ENCODE data around the gene CAST. TPM values are rescaled to one million over a fixed set of nuclear protein-coding genes. Genes with fewer than 3 reads are reported as not detected.

Gene CAST
- total and polyA plus RNA-seq, 4 experiments from 2014 or later = 24.0 to 207 (median 147) TPM

DNA sequence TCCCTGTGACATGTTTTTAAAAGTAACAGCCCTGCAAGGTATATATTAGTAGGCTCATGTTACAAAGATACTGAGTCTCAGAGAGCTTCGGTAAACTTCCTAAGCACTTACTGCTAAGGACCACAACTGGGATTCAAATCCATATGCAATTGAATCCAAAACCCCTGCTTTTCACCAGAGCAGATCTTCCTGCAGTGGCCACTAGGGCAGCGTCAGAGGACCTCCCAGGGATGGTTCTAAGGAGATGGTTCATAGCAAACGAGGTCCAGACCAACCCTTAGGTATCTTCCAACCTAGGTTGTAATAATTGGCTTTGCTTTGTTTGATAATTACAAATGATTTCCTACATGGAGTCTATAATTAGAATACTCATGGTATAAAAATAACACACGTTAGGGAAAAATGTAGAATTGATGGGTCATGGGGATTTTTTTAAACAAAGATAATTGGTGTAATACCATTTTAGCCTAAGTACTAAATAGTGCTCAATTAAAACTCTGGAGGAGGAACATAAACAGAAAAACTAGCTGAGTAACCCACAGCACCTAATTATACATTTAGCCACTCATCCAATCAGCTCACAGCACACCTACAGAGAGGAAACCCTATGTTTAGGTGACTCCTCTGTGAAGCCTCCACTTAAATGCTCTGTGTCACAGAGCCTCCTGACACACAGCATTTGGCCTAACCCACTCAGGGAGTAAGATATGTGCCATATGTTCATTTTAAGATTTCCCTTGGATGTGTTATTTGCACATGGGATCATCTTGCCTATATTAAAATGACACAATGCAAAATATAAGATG lies 10.0 kb upstream of the CAST start:
- DNase-seq = no peak
- Mint-ChIP-seq H3K27ac (no peak overlapping the region), H3K4me3 (no peak overlapping the region), H3K36me3 (no peaks in the 10 kb centered on the region), H3K4me1 (peaks cover 14 to 30% (median 23%) of the 10 kb centered on the region in 4 donors), H3K9me3 (peaks cover 0 to 2% (median 0%) of the 10 kb centered on the region in 8 donors), H3K27me3 (peaks cover 3 to 11% of the 10 kb centered on the region in 2 donors)
- Histone ChIP-seq H3K9me3 (ENCODE audit: control insufficient read depth in 1 of 2, low read length in 2 of 2) (no peaks in the 10 kb centered on the region), H3K36me3 (ENCODE audit: insufficient read depth, low read length) (no peaks in the 10 kb centered on the region), H3K4me3 (ENCODE audit: low read length in 2 of 2) (no peak overlapping the region), H3K27ac (ENCODE audit: low read depth, low read length) (no peak overlapping the region), H3K27me3 (ENCODE audit: insufficient read depth, low read length) (no peaks in the 10 kb centered on the region), H3K4me1 (ENCODE audit: insufficient read depth, low read length) (peaks cover 22% of the 10 kb centered on the region)
- intact Hi-C loops (cut with micrococcal nuclease) = no loop called here
- ChIA-PET CTCF (ENCODE audit: partially characterized antibody) (interaction anchor here (0.9 to 1.6 kb wide), 8 partner anchors 8 to 68 kb away, joined by 3 to 6 read pairs (median 4); no protein-coding TSS in a partner anchor), POLR2A (ENCODE audit: partially characterized antibody) (interaction anchor here (2.2 kb wide), 1 partner anchor 10 kb away, joined by 14 read pairs; the partner anchor contains the start of gene CAST)

- no peak overlapping the region for H3K4me3 ChIP-seq (ENCODE audit: low read length in 2 of 2)
- H3K36me3 Mint-ChIP-seq = no peaks in the 10 kb centered on the region
- intact Hi-C loops (cut with micrococcal nuclease) = no loop called here
- no peaks in the 10 kb centered on the region for H3K9me3 ChIP-seq (ENCODE audit: control insufficient read depth in 1 of 2, low read length in 2 of 2)
- ChIA-PET CTCF (ENCODE audit: partially characterized antibody) (interaction anchor here (0.7 to 2.6 kb wide), 7 partner anchors 9 to 51 kb away, joined by 3 to 6 read pairs (median 3); no protein-coding TSS in a partner anchor), POLR2A (ENCODE audit: partially characterized antibody) (interaction anchor here (1.0 to 2.2 kb wide), 3 partner anchors 9 to 155 kb away, joined by 4 to 14 read pairs (median 7); partner anchors contain the start of genes CAST and ERAP1)
- no peaks in the 10 kb centered on the region for H3K27me3 ChIP-seq (ENCODE audit: insufficient read depth, low read length)
- H3K27me3 Mint-ChIP-seq = peaks cover 3 to 11% of the 10 kb centered on the region in 2 donors
- peaks cover 0 to 2% (median 0%) of the 10 kb centered on the region in 8 donors for H3K9me3 Mint-ChIP-seq
- no peak overlapping the region for H3K4me3 Mint-ChIP-seq
- H3K27ac ChIP-seq (ENCODE audit: low read depth, low read length) = no peak overlapping the region
- H3K4me1 Mint-ChIP-seq = peaks cover 15 to 34% (median 28%) of the 10 kb centered on the region in 4 donors
- no peaks in the 10 kb centered on the region for H3K36me3 ChIP-seq (ENCODE audit: insufficient read depth, low read length)
- peaks cover 28% of the 10 kb centered on the region for H3K4me1 ChIP-seq (ENCODE audit: insufficient read depth, low read length)
- H3K27ac Mint-ChIP-seq = no peak overlapping the region
- DNase-seq = no peak
Measured at GRCh38 chr5:96652769-96653454, 9.3 kb upstream of the CAST start.

DNA sequence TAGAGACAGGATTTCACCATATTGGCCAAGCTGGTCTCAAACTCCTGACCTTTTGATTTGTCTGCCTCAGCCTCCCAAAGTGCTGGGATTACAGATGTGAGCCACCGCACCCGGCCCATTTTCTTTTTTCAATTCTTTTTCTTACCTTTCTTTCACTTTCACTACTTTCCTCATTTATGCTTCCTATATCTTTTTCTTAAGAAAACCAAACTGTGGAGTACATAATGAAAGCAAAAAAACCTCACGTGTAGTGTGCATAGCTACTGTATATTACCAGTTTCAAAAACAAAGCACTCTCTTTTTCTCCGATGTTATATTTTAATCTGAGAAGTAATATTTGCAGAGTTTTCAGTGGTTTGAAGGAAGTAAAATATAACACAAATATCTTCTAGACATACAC lies 8.0 kb upstream of the CAST start:
- Histone ChIP-seq H3K4me1 (ENCODE audit: insufficient read depth, low read length) (peaks cover 28% of the 10 kb centered on the region), H3K36me3 (ENCODE audit: insufficient read depth, low read length) (no peaks in the 10 kb centered on the region), H3K27ac (ENCODE audit: low read depth, low read length) (no peak overlapping the region), H3K9me3 (ENCODE audit: control insufficient read depth in 1 of 2, low read length in 2 of 2) (no peaks in the 10 kb centered on the region), H3K4me3 (ENCODE audit: low read length in 2 of 2) (no peak overlapping the region), H3K27me3 (ENCODE audit: insufficient read depth, low read length) (no peaks in the 10 kb centered on the region)
- Mint-ChIP-seq H3K27me3 (peaks cover 2 to 11% of the 10 kb centered on the region in 2 donors), H3K27ac (peak overlapping the region in 6 of 7 donors; percentile 15 to 87 (median 54)), H3K4me3 (peak overlapping the region; percentile 17 to 82 (median 46)), H3K4me1 (peaks cover 15 to 38% (median 28%) of the 10 kb centered on the region in 4 donors), H3K9me3 (peaks cover 0 to 2% (median 0%) of the 10 kb centered on the region in 8 donors), H3K36me3 (no peaks in the 10 kb centered on the region)
- intact Hi-C loops (cut with micrococcal nuclease) = no loop called here
- POLR2A ChIA-PET (ENCODE audit: partially characterized antibody) = interaction anchor here (1.0 to 2.0 kb wide), 3 partner anchors 8 to 154 kb away, joined by 4 to 7 read pairs (median 4); partner anchors contain the start of genes CAST and ERAP1
- no peak for DNase-seq
- CTCF ChIA-PET (ENCODE audit: partially characterized antibody) = interaction anchor here (1.3 to 2.6 kb wide), 3 partner anchors 10 to 53 kb away, joined by 3 to 9 read pairs (median 6); no protein-coding TSS in a partner anchor

GRCh38 chr5:96655085-96655484 lies 7.1 kb upstream of the CAST start:
- Mint-ChIP-seq H3K9me3 (peaks cover 0 to 2% (median 0%) of the 10 kb centered on the region in 8 donors), H3K27me3 (peaks cover 2 to 11% of the 10 kb centered on the region in 2 donors), H3K4me1 (peaks cover 17 to 40% (median 30%) of the 10 kb centered on the region in 4 donors), H3K36me3 (no peaks in the 10 kb centered on the region), H3K4me3 (peak overlapping the region in 4 of 8 donors; percentile 16 to 37 (median 25)), H3K27ac (peak overlapping the region in 3 of 7 donors; percentile 17 to 91 (median 27))
- CTCF ChIA-PET (ENCODE audit: partially characterized antibody) = interaction anchor here (2.2 to 2.6 kb wide), 2 partner anchors 41 to 53 kb away, joined by 6 to 9 read pairs; no protein-coding TSS in a partner anchor
- Histone ChIP-seq H3K36me3 (ENCODE audit: insufficient read depth, low read length) (no peaks in the 10 kb centered on the region), H3K9me3 (ENCODE audit: control insufficient read depth in 1 of 2, low read length in 2 of 2) (no peaks in the 10 kb centered on the region), H3K4me1 (ENCODE audit: insufficient read depth, low read length) (peaks cover 29% of the 10 kb centered on the region), H3K4me3 (ENCODE audit: low read length in 2 of 2) (no peak overlapping the region), H3K27ac (ENCODE audit: low read depth, low read length) (no peak overlapping the region), H3K27me3 (ENCODE audit: insufficient read depth, low read length) (no peaks in the 10 kb centered on the region)
- intact Hi-C loops (cut with micrococcal nuclease) = no loop called here
- no peak for DNase-seq
- POLR2A ChIA-PET (ENCODE audit: partially characterized antibody) = interaction anchor here (0.8 to 2.0 kb wide), 3 partner anchors 13 to 153 kb away, joined by 3 to 4 read pairs (median 4); partner anchors contain the start of gene ERAP1

DNA sequence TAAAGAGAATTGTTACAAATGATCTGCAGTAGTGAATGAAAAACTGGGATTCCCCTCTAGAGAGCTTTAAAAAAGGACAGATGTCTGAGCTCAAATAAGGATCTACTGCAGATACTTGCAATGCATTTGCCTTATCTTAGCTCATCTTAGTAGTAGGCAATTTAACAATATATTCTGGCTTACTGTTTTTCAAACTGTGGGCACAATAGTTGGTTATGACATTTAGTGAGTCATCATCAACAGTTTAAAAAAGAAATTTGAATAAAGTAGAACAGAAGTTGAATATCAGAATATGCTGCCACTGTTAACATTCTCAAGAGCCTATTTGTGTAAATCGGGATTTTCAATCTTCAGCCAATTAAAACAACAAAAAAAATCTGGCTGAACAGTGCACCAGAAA lies 6.7 kb upstream of the CAST start:
- H3K4me3 Mint-ChIP-seq = peak overlapping the region in 2 of 8 donors; percentile 22 to 23
- peaks cover 18 to 44% (median 34%) of the 10 kb centered on the region in 4 donors for H3K4me1 Mint-ChIP-seq
- Histone ChIP-seq H3K36me3 (ENCODE audit: insufficient read depth, low read length) (no peaks in the 10 kb centered on the region), H3K27me3 (ENCODE audit: insufficient read depth, low read length) (no peaks in the 10 kb centered on the region), H3K27ac (ENCODE audit: low read depth, low read length) (no peak overlapping the region), H3K4me1 (ENCODE audit: insufficient read depth, low read length) (peaks cover 33% of the 10 kb centered on the region), H3K9me3 (ENCODE audit: control insufficient read depth in 1 of 2, low read length in 2 of 2) (no peaks in the 10 kb centered on the region), H3K4me3 (ENCODE audit: low read length in 2 of 2) (no peak overlapping the region)
- intact Hi-C loops (cut with micrococcal nuclease) = no loop called here
- peaks cover 0 to 2% (median 0%) of the 10 kb centered on the region in 8 donors for H3K9me3 Mint-ChIP-seq
- no peak for DNase-seq
- H3K36me3 Mint-ChIP-seq = no peaks in the 10 kb centered on the region
- ChIA-PET POLR2A (ENCODE audit: partially characterized antibody) (interaction anchor here (0.8 to 0.9 kb wide), 2 partner anchors 16 to 42 kb away, joined by 3 read pairs; no protein-coding TSS in a partner anchor), CTCF (ENCODE audit: partially characterized antibody) (interaction anchor here (2.2 to 2.6 kb wide), 2 partner anchors 41 to 54 kb away, joined by 6 to 9 read pairs; no protein-coding TSS in a partner anchor)
- H3K27me3 Mint-ChIP-seq = peaks cover 2 to 11% of the 10 kb centered on the region in 2 donors
- H3K27ac Mint-ChIP-seq = peak overlapping the region in 2 of 7 donors; percentile 17 to 48

GRCh38 chr5:96657068-96657467 lies 5.1 kb upstream of the CAST start:
- peaks cover 40% of the 10 kb centered on the region for H3K4me1 ChIP-seq (ENCODE audit: insufficient read depth, low read length)
- H3K27ac Mint-ChIP-seq = peak overlapping the region; percentile 6 to 93 (median 33)
- intact Hi-C loops (cut with micrococcal nuclease) = no loop called here
- H3K27me3 ChIP-seq (ENCODE audit: insufficient read depth, low read length) = no peaks in the 10 kb centered on the region
- H3K9me3 Mint-ChIP-seq = peaks cover 0 to 6% (median 0%) of the 10 kb centered on the region in 8 donors
- H3K4me3 Mint-ChIP-seq = peak overlapping the region; percentile 3 to 72 (median 51)
- H3K4me1 Mint-ChIP-seq = peaks cover 21 to 56% (median 43%) of the 10 kb centered on the region in 4 donors
- POLR2A ChIA-PET (ENCODE audit: partially characterized antibody) = interaction anchor here (0.9 to 1.3 kb wide), 2 partner anchors 64 to 147 kb away, joined by 3 read pairs; no protein-coding TSS in a partner anchor
- no peaks in the 10 kb centered on the region for H3K9me3 ChIP-seq (ENCODE audit: control insufficient read depth in 1 of 2, low read length in 2 of 2)
- H3K36me3 ChIP-seq (ENCODE audit: insufficient read depth, low read length) = no peaks in the 10 kb centered on the region
- peak; percentile 42 to 73 (median 46) for DNase-seq
- no peak overlapping the region for H3K27ac ChIP-seq (ENCODE audit: low read depth, low read length)
- peaks cover 2 to 6% of the 10 kb centered on the region in 2 donors for H3K27me3 Mint-ChIP-seq
- CTCF ChIA-PET (ENCODE audit: partially characterized antibody) = no interaction called here
- H3K36me3 Mint-ChIP-seq = peaks cover 0 to 7% of the 10 kb centered on the region in 2 donors
- no peak overlapping the region for H3K4me3 ChIP-seq (ENCODE audit: low read length in 2 of 2)
